Fibroblast of skin of right quadriceps (primary cell): ENCODE results near the gene SYCN.

ENCODE experiments used
- DNase-seq: peaks from one replicate; pipeline ENCODE4 v3.0.0-alpha.2; 2013

The SYCN gene

DNA sequence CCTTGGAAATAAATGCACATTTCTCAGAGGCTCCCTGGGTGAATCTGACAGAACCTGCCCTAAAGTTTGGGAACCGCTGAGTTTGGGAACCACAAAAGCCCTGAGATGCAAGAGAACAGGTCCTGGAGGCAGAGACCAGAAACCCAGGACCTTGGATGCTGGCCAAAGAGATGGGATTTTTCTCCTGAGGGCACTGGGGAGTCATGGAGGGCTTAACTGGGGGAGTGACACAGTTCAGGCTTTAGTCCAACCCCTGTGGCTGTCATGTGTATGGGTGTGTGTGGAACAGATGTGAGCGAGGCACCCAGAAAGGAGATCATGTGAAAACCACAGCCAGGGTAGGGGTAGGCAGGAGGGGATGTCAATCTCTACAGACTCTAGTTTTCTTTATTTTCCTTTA lies 11.2 kb downstream of the SYCN start:
- no peak for DNase-seq

DNA sequence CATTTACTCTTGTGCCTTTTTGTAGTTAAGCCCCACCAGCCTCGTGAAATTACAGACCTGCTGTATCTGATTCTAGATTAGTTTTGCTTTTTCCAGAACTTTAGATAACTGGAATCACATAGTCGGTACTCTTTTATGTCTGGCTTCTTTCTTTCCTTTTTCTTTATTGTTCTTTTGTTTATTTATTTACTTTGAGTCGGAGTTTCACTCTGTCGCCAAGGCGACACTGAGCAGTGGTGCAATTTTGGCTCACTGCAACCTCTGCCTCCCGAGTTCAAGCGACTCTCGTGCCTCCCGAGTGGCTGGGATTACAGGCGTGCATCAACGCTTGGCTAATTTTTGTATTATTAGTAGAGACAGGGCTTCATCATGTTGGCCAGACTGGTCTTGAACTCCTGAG lies 13.3 kb downstream of the SYCN start:
- no peak for DNase-seq

DNA sequence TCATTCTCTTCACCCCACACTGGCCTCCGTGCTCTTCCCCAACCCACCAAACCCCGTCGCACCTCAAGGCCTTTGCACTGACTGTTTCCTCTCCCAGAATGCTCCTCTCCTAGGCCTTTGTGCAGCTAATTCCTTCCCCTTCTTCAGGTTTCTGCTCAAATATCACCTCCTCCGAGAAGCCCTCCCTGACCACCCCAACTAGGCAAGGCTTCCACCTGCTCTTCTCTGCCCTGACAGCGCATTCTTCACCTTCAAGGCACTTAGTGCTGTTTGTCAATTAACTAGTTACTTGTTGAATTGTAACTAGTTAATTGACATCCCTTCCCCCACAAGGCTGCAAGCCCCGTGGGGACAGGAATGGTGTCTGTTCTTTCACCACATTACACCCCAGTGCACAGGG lies 15.1 kb downstream of the SYCN start:
- no peak for DNase-seq

DNA sequence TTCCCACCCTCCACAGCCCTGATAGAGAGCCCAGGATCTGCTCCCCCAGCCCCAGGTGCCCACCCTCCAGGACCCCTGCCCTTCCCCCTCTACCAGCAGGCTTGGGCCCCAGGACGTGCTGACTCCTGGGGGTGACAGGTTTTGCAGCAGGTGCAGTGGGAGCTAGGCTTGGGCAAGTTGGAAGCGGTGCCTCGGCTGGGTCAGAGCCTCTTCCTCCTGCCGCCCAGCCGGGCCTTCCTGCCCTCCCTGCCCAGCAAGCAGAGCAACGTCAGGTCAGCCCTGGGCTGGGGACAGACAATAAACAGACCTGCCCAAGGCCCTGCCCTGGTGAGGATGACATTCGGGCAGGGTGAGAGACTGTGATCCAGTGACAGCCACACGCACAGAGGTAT lies 16.5 kb downstream of the SYCN start:
- no peak for DNase-seq

DNA sequence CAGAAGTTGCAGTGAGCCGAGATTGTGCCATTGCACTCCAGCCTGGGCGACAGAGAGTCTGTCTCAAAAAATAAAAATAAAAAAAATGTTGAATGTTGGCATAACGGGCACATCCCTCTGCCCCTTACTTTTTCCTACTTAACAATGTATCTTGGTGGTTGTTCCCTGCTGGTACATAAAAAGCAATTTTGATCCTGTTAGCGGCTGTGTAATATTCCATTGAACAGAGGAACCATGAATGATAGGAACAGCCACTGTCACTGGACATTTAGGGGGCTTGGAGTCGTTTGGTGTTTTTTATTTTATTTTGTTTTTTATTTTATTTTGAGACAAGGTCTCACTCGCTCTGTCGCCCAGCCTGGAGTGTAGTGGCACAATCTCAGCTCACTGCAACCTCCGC lies 17.7 kb downstream of the SYCN start:
- DNase-seq: no peak

DNA sequence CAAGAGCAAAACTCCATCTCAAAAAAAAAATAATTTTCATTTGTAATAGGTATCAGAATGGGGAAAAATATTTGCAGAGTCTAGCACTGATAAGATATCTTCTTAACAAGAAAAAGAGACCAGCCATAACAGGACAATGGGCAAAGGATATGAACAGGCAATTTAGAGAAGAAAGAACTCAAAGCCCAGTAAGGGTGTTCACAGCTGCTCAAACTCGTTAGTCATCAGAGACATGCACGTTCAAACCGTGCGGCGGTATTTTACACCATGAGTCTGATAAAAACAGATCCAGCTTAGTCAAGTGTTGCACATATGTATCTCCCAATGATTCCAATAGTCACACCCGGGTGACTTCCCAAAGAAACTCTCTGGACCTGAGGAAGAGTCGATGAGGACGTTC lies 21.0 kb downstream of the SYCN start:
- DNase-seq: peak; percentile 13

DNA sequence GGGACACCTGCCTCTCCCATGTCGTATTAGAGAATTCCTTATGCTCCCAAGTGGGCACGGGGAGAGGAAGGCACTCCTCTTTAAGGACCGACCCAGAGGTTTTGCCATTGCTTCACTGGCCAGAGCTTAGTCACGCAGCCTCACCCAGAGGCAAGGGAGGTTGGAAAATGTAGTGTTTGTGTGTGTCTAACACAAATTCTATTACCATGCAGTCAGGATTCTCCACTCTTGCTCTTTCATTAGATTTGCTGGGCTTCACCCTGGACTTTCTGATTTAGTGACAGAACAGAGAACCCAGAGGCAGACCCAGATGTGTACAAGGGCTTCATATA lies 21.9 kb downstream of the SYCN start:
- DNase-seq: no peak

DNA sequence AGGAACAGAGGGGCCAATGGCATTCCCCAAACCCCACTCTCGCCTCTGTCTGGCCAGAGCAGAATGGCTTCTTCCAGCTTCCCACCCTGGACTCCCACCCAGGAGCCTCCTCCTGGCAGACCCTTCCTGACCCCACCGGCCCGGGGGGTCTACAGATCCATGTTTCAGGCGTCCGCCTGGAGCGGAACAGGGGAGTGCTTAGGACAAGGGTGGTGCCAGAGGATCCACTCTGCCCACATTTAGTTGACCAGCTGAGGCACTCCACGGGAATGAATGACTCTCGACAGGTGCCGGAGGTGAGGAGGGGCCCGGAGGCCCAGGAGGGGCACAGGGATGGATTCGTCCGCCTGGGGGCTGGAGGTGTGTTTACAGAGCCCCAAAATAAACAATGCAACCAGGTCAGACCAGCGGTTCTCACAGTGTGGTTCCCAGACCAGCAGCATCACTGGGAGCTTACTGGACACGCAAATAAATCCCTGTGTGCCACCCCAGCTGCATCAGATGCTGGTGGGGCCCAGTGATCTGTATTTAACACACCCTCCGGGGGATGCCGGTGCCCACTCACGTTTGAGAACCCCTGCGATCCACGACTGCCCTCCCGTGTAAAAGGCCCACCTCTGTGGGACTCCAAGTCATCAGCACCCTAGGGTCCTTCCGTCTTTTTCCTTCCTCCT lies 22.4 kb downstream of the SYCN start:
- DNase-seq: no peak

DNA sequence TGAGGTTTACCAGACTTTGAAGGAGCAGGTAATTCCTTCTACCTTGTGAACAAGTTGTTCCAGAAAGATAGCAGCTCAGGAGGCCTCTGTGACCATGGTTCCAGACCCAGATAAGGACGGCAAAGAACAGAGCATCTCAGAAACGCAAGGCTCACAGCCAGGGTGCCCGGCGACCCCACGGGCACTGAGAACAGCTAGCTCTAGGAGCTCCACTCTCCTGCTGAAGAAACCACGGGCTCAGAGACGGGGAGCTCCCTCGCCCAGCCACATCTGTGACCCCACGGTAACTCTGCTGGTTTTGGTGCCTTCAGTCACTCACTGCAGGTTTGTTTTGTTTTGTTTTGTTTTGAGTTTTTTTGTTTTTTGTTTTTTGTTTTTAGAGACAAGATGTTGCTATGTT lies 23.3 kb downstream of the SYCN start:
- DNase-seq: no peak

DNA sequence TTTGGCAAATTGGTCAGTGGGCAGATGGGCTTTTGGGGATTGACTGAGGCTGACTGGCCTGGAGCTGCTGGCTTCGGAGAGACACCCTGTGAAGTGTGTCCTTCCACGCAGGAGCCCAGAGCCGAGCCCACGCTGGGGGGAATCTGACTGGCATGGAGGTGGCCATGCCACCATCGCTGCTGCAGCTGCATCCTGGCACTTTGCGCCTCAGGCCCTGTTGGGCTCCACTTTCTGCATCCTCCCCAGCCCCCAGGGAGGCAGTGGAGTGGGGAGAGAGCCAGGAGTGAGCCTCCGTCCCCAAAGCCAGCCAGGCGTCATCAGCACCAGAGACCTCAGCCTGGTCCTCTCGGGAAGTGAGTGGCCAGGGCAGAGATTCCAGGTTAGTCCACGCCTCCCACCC lies 24.3 kb downstream of the SYCN start:
- no peak for DNase-seq

DNA sequence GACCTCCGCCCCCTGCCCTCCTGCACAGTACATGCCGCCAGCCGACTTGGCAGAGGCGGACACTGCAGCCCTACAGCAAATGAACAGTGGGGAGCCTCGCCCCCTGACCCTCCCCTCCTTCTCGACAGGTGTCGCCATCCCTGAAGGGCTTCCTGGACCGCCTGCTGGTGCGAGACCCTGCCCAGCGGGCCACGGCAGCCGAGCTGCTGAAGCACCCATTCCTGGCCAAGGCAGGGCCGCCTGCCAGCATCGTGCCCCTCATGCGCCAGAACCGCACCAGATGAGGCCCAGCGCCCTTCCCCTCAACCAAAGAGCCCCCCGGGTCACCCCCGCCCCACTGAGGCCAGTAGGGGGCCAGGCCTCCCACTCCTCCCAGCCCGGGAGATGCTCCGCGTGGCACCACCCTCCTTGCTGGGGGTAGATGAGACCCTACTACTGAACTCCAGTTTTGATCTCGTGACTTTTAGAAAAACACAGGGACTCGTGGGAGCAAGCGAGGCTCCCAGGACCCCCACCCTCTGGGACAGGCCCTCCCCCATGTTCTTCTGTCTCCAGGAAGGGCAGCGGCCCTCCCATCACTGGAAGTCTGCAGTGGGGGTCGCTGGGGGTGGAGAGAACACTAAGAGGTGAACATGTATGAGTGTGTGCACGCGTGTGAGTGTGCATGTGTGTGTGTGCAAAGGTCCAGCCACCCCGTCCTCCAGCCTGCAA lies 25.6 kb downstream of the SYCN start:
- DNase-seq: no peak

DNA sequence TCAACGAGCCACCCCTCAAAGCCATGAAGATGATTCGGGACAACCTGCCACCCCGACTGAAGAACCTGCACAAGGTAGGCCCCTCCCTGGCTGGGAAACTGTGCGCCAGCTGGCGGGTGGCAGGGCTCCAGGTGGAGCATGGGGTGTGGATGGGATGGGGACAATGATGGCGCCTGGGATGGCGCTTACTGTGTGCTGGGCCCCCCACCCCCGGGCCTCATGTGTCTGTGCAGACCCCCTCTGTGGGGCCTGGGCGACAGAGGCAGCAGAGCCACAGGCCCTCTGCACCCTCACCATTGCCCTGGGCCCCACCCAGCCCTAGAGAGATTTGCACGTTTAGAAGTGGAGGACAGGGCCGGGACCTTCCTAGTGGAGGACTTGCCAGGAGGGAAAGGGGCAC lies 26.3 kb downstream of the SYCN start:
- no peak for DNase-seq

DNA sequence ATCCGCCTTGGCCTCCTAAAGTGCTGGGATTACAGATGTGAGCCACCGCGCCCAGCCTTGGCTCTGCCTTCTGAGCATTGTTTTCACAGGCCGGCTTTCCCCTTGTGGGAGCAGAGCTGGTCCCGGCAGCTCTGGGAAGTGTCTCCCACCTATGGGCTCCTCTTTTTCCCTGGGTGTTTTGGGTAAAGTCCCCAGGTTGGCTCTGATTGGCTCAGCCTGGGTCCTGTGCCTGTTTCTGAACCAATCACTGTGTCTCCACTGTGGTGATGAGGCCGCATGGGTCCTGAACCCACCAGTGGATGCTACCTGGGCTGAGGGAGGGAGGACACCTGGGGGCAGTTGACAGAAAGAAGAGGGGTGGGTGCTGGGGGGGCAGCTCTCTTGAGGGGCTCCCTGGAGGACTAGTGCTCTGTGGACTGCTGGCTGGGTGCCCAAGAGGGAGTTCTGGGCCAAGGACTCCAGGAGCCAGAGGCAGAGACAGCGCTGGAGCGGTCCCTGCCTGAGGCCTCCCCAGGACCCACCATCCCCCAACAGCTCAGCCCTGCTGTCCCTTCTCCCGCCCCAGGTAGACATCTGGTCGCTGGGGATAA lies 26.9 kb downstream of the SYCN start:
- no peak for DNase-seq

DNA sequence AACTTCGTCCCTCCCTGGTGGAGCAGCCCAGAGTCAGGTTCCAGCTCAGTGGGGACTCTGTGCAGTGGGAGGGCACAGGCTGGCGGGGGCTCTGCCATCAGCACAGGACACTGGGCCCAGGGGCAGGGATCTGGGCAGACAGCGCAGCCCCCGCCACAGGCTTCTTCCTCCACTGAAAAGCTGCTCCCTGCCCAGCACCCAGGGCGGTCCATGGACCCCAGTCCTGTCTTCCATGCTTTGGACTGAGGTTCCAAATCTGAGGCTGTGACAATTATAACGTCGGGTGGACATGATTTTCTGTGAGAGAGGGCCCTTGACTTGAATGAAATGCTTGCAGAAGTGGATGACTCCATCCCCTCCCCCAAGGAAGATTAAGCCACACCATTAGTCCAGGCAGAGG lies 28.5 kb downstream of the SYCN start:
- DNase-seq: no peak

DNA sequence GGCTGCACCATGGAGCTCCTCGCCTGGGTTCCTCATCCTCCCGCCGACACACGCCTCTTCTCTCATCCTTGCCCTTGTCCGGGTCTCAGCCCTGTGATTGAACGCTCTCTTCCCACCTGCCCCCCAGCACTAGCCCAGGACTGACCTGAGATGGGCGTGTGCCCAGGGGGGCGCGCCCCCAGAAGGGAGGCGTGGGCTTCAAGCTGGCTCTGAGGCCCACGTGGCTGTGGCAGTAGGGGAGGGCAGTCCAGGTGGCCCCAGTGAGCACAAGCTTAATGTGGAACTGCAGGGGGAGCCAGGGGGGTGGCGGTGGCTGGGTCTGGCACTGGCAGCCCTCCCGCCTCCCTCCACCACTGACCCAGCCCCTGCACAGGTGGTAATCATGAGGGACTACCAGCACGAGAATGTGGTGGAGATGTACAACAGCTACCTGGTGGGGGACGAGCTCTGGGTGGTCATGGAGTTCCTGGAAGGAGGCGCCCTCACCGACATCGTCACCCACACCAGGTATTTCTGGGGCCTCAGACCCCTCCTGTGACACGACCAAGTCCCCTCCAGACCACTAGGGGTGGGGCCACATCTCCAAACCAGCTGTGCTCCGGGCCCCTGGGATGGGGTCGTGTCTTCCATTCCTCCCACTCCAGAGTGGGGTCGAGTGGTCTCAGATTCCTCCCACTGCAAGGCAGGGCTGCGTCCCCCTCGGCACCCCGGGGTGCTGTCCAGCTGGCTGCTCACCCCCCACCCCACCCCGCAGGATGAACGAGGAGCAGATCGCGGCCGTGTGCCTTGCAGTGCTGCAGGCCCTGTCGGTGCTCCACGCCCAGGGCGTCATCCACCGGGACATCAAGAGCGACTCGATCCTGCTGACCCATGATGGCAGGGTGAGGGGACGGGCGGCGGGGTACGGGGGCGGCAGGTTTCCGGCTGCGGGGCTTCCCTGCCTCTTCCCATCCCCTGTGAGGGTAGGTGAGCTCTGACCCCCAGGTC lies 29.2 kb downstream of the SYCN start:
- no peak for DNase-seq

DNA sequence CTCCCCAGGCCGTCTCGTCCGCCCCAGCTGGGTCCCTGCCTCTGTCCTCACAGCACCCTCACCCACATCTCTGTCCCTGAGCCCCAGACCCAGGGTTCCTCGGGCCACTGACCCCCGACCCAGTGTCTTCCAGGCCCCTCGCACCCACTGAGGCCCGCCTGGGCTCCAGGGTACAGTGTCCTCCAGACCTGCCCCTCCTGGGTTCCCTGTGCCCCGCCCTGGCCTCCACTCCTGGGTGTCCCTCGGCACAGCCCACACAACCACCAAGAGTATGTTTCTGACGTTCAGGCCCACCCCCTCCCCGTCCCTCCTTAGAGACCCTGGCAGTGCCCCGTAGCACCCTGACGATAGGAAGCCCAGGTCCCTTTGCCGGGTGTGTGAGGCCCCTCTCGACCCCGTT lies 29.9 kb downstream of the SYCN start:
- no peak for DNase-seq

DNA sequence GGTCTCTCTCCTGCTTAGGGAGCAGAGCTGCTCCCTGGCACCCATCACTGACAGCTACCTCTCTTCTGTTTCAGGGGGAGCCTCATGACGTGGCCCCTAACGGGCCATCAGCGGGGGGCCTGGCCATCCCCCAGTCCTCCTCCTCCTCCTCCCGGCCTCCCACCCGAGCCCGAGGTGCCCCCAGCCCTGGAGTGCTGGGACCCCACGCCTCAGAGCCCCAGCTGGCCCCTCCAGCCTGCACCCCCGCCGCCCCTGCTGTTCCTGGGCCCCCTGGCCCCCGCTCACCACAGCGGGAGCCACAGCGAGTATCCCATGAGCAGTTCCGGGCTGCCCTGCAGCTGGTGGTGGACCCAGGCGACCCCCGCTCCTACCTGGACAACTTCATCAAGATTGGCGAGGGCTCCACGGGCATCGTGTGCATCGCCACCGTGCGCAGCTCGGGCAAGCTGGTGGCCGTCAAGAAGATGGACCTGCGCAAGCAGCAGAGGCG lies 30.5 kb downstream of the SYCN start:
- DNase-seq: no peak

DNA sequence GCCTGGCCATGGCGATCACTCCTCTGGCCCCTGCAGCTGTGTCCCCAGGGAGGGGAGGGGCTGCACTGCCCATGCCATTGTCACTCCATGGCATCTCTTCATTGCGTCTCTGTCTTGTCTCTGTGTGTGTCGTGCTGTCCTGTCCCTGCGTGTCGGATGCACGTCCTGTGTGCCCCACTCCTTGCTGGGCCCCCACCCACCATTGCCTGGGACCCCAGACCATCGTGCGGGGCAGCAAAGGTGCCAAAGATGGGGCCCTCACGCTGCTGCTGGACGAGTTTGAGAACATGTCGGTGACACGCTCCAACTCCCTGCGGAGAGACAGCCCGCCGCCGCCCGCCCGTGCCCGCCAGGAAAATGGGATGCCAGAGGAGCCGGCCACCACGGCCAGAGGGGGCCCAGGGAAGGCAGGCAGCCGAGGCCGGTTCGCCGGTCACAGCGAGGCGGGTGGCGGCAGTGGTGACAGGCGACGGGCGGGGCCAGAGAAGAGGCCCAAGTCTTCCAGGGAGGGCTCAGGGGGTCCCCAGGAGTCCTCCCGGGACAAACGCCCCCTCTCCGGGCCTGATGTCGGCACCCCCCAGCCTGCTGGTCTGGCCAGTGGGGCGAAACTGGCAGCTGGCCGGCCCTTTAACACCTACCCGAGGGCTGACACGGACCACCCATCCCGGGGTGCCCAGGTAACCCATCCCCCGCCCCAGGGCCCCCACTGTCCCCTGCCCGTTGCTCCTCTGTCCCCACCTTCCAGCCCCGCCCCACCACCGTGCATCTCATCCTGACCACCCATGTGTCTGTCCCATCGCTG lies 31.2 kb downstream of the SYCN start:
- DNase-seq: no peak

DNA sequence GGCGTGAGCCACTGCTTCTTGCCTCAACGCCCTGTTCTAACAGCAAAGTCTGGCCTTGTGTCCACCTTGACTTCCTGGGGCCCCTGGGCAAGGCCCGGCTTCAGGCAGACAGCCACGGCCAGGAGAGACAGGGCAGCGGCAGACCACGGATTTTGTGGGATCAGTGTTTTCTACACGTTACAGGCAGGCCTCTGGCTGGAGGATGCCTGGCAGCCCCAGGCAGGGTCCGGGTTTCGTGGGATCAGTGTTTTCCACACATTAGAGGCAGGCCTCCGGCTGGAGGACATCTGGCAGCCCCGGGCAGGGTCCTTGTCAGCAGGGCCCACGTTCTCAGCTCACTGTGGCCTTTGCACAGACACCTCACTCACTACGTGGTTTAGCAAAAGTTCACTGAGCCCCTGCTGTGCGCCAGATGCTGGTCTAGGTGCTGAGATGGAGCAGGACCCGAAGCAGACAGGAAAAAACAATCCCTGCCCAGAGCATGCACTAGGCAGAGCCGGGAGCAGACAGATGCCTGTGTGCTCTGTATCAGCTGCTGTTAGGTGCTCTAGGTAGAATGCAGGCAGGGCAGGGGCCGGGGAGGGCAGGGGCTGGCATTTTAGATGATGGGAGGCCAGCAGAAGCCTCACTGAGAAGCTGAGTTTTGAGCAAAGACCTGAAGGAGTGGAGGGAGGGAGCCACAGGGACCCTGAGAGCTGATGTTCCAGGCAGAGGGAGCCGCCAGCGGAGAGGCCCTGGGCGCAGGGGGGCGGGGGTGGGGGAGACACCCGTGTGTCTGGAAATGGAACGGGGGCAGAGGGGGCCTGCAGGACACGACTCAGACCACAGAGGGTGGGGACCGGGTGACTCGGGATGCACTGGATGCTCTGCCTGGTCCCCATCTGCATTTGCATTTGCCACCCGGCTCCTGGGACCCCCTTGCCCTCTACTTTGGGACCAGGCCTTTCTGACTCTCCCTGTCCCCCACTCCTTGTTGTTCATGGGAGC lies 32.3 kb downstream of the SYCN start:
- DNase-seq: no peak

DNA sequence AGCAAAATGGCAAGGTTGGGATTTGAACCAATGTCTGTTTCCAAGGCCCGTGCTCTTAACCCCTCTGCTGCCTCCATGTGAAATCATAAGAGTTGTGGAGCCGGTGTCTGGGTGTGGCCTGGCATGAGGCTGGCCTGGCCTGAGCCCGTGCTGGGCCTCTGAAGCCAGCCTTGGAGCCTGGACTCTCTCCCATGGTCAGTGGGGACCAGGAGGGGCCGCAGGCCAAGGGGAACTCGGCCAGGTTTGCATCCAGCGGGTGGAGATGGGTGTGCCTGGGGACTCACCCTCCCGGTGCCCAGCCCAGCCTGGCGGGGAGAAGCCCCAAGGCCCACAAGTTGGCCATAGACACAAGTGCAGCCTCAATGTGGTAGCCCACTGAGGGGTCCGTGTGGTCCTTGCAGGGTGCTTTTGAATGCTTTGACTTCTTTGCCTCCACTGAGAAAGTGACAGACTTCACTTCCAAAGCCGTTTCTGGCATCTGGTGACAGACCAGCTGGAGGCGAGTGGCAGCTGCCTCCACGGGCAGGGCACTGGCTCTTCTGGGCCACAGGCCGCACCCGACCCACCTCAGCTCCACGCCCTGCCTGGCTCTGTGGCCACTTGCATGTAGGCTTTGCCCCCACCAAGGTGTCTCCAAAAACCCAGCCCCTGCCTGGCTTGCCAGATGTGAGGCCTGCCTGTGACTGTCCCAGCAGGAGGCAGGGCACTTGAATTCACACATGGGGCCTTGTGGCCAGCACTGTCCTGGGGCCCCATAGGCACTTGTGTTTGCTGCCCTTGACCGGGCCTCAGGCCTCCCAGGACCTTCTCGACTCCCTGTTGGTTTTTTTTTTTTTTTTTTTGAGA lies 33.5 kb downstream of the SYCN start:
- no peak for DNase-seq
